OCI-LY1 (cell line): Measurements from ENCODE around the gene S100Z.
"Not testable (repeated sequence)": the region's sequence is repeated elsewhere in the genome, so short reads cannot be mapped to it uniquely, and the experiment has no call there.

ENCODE experiments used
- H2AFZ ChIP-seq: fragments of 200-600 bp; sonication (generic), shearing (Covaris generic); 2 replicates; pipeline ENCODE4 v1.6.0; 2014; ENCODE audit warnings: antibody characterized with exemption, mild to moderate bottlenecking, low read length
- H3F3A ChIP-seq: fragments of 200-600 bp; sonication (generic), shearing (Covaris generic); 2 replicates; pipeline ENCODE4 v1.6.0; 2014; ENCODE audit warnings: mild to moderate bottlenecking, antibody characterized with exemption, low read length, moderate library complexity; ENCODE audit not compliant: insufficient read depth
- H3K27ac ChIP-seq: fragments of 200-600 bp; sonication (generic); 2 replicates; pipeline ENCODE4 v1.5.1; 2014; ENCODE audit warnings: low read length, mixed run types, mild to moderate bottlenecking, low read depth; ENCODE audit not compliant: poor library complexity, severe bottlenecking
- H3K27me3 ChIP-seq: fragments of 200-600 bp; sonication (generic); 2 replicates; pipeline ENCODE4 v1.6.0; 2014; ENCODE audit warnings: antibody characterized with exemption, mild to moderate bottlenecking, low read length, moderate library complexity; ENCODE audit not compliant: insufficient read depth
- H3K36me3 ChIP-seq: fragments of 200-600 bp; sonication (generic); 2 replicates; pipeline ENCODE4 v1.6.1; 2014; ENCODE audit warnings: mild to moderate bottlenecking, antibody characterized with exemption, low read length, moderate library complexity, mixed read lengths; ENCODE audit not compliant: insufficient read depth
- H3K4me1 ChIP-seq: fragments of 200-600 bp; sonication (generic); 2 replicates; pipeline ENCODE4 v1.5.1; 2014; ENCODE audit warnings: mild to moderate bottlenecking, low read length, moderate library complexity; ENCODE audit not compliant: insufficient read depth, severe bottlenecking
- H3K4me2 ChIP-seq: fragments of 200-600 bp; sonication (generic), shearing (Covaris generic); 2 replicates; pipeline ENCODE4 v1.6.1; 2014; ENCODE audit warnings: low read length
- H3K4me3 ChIP-seq: fragments of 200-600 bp; sonication (generic); 2 replicates; pipeline ENCODE4 v1.5.1; 2014; ENCODE audit warnings: low read length, low read depth, mild to moderate bottlenecking, mixed read lengths; ENCODE audit not compliant: poor library complexity, severe bottlenecking
- H3K79me2 ChIP-seq: fragments of 200-600 bp; shearing (Covaris generic); 2 replicates; pipeline ENCODE4 v1.6.1; 2016; ENCODE audit warnings: mixed run types, low read length, mixed read lengths; ENCODE audit not compliant: insufficient read depth
- H3K9ac ChIP-seq: fragments of 200-600 bp; sonication (generic), shearing (Covaris generic); 2 replicates; pipeline ENCODE4 v1.6.1; 2014; ENCODE audit warnings: mild to moderate bottlenecking, low read length, mixed read lengths
- H3K9me2 ChIP-seq: fragments of 200-600 bp; sonication (generic), shearing (Covaris generic); 2 replicates; pipeline ENCODE4 v1.6.1; 2014; ENCODE audit warnings: low read depth, mild to moderate bottlenecking, low read length, mixed read lengths
- H3K9me3 ChIP-seq: fragments of 200-600 bp; shearing (Covaris generic); 2 replicates; pipeline ENCODE4 v1.6.1; 2014; ENCODE audit warnings: low read length, mixed read lengths
- H4K20me1 ChIP-seq: fragments of 200-600 bp; sonication (generic), shearing (Covaris generic); 2 replicates; pipeline ENCODE4 v1.6.0; 2016; ENCODE audit warnings: mild to moderate bottlenecking, low read length; ENCODE audit not compliant: insufficient read depth
- CTCF ChIP-seq: fragments of 200-600 bp; sonication (generic), shearing (Covaris generic); IDR thresholded peaks from 2 replicates; pipeline ENCODE4 v1.5.1; 2017; ENCODE audit warnings: mild to moderate bottlenecking, antibody characterized with exemption, low read length, moderate library complexity, mixed read lengths
- EZH2 ChIP-seq: fragments of 200-600 bp; sonication (generic), shearing (Covaris generic); IDR thresholded peaks from 2 replicates; pipeline ENCODE4 v1.8.0; 2017; ENCODE audit warnings: borderline replicate concordance, mixed run types, mild to moderate bottlenecking, antibody characterized with exemption, low read length, moderate library complexity, mixed read lengths

Gene S100Z

GRCh38 chr5:76810236-76810635 lies 39.6 kb upstream of the S100Z start:
- Histone ChIP-seq H3K4me2 (no peak overlapping the region), H3K27me3 (no peaks in the 10 kb centered on the region), H3K4me3 (no peak overlapping the region), H3K27ac (no peak overlapping the region), H3F3A (no peaks in the 10 kb centered on the region), H3K79me2 (no peaks in the 10 kb centered on the region), H3K9me2 (no peaks in the 10 kb centered on the region), H2AFZ (no peak overlapping the region), H3K4me1 (no peaks in the 10 kb centered on the region), H3K9ac (no peak overlapping the region), H4K20me1 (no peaks in the 10 kb centered on the region), H3K9me3 (no peaks in the 10 kb centered on the region), H3K36me3 (no peaks in the 10 kb centered on the region)
- no peak for TF ChIP-seq EZH2
- TF ChIP-seq CTCF, result no peak

GRCh38 chr5:76811214-76811613 lies 38.6 kb upstream of the S100Z start:
- Histone ChIP-seq H3K9me3 (no peaks in the 10 kb centered on the region), H3F3A (no peaks in the 10 kb centered on the region), H4K20me1 (no peaks in the 10 kb centered on the region), H3K9me2 (no peaks in the 10 kb centered on the region), H3K36me3 (no peaks in the 10 kb centered on the region), H3K9ac (no peak overlapping the region), H3K4me3 (no peak overlapping the region), H3K79me2 (no peaks in the 10 kb centered on the region), H2AFZ (no peak overlapping the region), H3K27me3 (no peaks in the 10 kb centered on the region), H3K4me1 (no peaks in the 10 kb centered on the region), H3K4me2 (no peak overlapping the region), H3K27ac (no peak overlapping the region)
- no peak for TF ChIP-seq CTCF
- no peak for TF ChIP-seq EZH2

DNA sequence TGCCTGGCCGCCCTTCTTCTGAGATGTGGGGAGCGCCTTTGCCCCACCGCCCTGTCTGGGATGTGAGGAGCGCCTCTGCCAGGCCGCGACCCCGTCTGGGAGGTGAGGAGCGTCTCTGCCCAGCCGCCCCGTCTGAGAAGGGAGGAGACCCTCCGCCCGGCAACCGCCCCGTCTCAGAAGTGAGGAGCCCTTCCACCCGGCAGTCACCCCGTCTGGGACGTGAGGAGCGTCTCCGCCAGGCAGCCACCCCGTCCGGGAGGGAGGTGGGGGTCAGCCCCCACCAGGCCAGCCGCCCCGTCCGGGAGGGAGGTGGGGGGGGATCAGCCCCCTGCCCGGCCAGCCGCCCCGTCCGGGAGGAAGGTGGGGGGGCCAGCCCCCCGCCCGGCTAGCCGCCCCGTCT lies 37.6 kb upstream of the S100Z start:
- H3K9me3 ChIP-seq, H3K27me3 ChIP-seq, H3K27ac ChIP-seq, H3K79me2 ChIP-seq, H3K9me2 ChIP-seq, H2AFZ ChIP-seq, H3F3A ChIP-seq, H3K4me2 ChIP-seq, H3K9ac ChIP-seq, H3K4me3 ChIP-seq, H4K20me1 ChIP-seq, H3K4me1 ChIP-seq, H3K36me3 ChIP-seq: not testable (repeated sequence)

- Histone ChIP-seq H3K4me1 (no peaks in the 10 kb centered on the region), H3K27ac (no peak overlapping the region), H3K9ac (no peak overlapping the region), H3F3A (no peaks in the 10 kb centered on the region), H3K27me3 (no peaks in the 10 kb centered on the region), H3K36me3 (no peaks in the 10 kb centered on the region), H2AFZ (no peak overlapping the region), H3K9me3 (no peaks in the 10 kb centered on the region), H3K9me2 (no peaks in the 10 kb centered on the region), H3K79me2 (no peaks in the 10 kb centered on the region), H3K4me3 (no peak overlapping the region), H3K4me2 (no peak overlapping the region), H4K20me1 (no peaks in the 10 kb centered on the region)
- TF ChIP-seq EZH2, result no peak
- no peak for TF ChIP-seq CTCF
Measured at GRCh38 chr5:76813982-76814562, 35.7 kb upstream of the S100Z start.
